Measurements from ENCODE around the gene PKP2. TPM values are rescaled to one million over a fixed set of nuclear protein-coding genes. Genes with fewer than 3 reads are reported as not detected.

PKP2 gene
- total RNA-seq, 3 donors from 2014 or later: 85.0 to 189 (median 147) TPM

DNA sequence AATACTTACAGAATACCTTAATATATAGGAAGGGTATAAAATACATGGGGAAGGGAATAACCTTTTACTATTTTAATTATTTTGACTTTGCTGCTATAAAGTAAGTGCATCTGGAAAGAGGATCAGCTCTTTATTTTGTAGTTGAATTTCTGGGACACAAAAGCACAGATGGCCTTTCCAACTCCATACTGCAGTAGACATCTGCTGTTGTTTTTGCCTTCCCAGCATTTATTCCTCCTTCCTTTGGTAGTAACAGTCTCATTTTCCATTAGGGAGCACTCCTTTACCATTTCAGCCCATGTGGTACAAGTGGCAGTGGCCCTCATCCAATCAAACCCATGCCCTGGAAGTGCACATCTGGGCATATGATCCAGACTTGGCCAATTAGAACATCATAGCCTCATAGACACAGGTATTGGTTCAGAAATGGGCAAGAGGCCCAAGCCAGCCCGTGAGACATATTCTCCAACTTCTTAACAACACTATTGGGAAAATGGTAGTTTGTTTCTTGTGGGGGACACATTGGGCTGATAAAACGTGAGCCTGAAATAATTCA is 76.1 kb downstream of the PKP2 start:
- Histone ChIP-seq H3K36me3 (ENCODE audit: low read depth) (peaks cover 10% of the 10 kb centered on the region), H3K4me1 (ENCODE audit: low read depth) (no peaks in the 10 kb centered on the region), H3K9me3 (no peaks in the 10 kb centered on the region), H3K4me3 (no peak overlapping the region)
- TF ChIP-seq, protein P1, sequence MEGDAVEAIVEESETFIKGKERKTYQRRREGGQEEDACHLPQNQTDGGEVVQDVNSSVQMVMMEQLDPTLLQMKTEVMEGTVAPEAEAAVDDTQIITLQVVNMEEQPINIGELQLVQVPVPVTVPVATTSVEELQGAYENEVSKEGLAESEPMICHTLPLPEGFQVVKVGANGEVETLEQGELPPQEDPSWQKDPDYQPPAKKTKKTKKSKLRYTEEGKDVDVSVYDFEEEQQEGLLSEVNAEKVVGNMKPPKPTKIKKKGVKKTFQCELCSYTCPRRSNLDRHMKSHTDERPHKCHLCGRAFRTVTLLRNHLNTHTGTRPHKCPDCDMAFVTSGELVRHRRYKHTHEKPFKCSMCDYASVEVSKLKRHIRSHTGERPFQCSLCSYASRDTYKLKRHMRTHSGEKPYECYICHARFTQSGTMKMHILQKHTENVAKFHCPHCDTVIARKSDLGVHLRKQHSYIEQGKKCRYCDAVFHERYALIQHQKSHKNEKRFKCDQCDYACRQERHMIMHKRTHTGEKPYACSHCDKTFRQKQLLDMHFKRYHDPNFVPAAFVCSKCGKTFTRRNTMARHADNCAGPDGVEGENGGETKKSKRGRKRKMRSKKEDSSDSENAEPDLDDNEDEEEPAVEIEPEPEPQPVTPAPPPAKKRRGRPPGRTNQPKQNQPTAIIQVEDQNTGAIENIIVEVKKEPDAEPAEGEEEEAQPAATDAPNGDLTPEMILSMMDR (IDR thresholded peaks at IDR 0.05): no peak
- no peak for DNase-seq
- intact Hi-C loops (cut with DNase I, micrococcal nuclease): no loop called here
- ATAC-seq: no peak

DNA sequence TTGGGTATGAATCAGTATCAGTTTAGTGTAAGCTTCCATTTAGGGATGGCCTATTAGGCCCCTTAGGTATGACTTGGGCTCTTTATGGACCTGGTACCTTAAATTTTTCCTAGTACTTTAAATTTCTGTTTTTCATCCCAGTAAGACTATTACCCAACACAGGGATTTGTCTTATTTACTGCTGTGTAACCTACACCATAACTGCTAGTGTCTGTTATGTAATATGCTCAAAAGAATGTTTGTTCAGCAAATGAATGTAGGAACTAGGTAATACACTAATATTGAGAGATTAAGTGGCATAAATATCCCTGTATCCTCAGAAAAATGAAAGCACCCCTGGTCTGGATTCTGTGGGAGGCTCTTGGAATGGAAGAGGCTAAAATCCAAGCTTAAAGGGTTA is 77.2 kb downstream of the PKP2 start:
- TF ChIP-seq, protein P1 (IDR thresholded peaks at IDR 0.05): no peak
- Histone ChIP-seq H3K36me3 (ENCODE audit: low read depth) (peaks cover 10% of the 10 kb centered on the region), H3K9me3 (no peaks in the 10 kb centered on the region), H3K4me1 (ENCODE audit: low read depth) (no peaks in the 10 kb centered on the region), H3K4me3 (no peak overlapping the region)
- no peak for DNase-seq
- ATAC-seq: no peak
- intact Hi-C loops (cut with DNase I, micrococcal nuclease): no loop called here

GRCh38 chr12:32811686-32812392 is 84.7 kb downstream of the PKP2 start:
- Histone ChIP-seq H3K36me3 (ENCODE audit: low read depth) (peaks cover 4% of the 10 kb centered on the region), H3K9me3 (no peaks in the 10 kb centered on the region), H3K4me1 (ENCODE audit: low read depth) (no peaks in the 10 kb centered on the region), H3K4me3 (no peak overlapping the region)
- DNase-seq: no peak
- intact Hi-C loops (cut with DNase I, micrococcal nuclease): no loop called here
- TF ChIP-seq, protein P1 (IDR thresholded peaks at IDR 0.05): no peak
- no peak for ATAC-seq

- Histone ChIP-seq H3K4me3 (no peak overlapping the region), H3K9me3 (no peaks in the 10 kb centered on the region), H3K4me1 (ENCODE audit: low read depth) (no peaks in the 10 kb centered on the region), H3K36me3 (ENCODE audit: low read depth) (peaks cover 4% of the 10 kb centered on the region)
- intact Hi-C loops (cut with DNase I, micrococcal nuclease): no loop called here
- DNase-seq (no peak), ATAC-seq (no peak)
- TF ChIP-seq, protein P1 (IDR thresholded peaks at IDR 0.05): no peak
Observed at GRCh38 chr12:32809846-32810245, 86.7 kb downstream of the PKP2 start.

- H3K4me1 ChIP-seq (ENCODE audit: low read depth): no peaks in the 10 kb centered on the region
- ATAC-seq: no peak
Observed at GRCh38 chr12:32809196-32809595, 87.4 kb downstream of the PKP2 start.

More at GRCh38 chr12:32809196-32809595, 87.4 kb downstream of the PKP2 start:
- DNase-seq: no peak
- Histone ChIP-seq H3K36me3 (ENCODE audit: low read depth) (peaks cover 4% of the 10 kb centered on the region), H3K4me3 (no peak overlapping the region), H3K9me3 (no peaks in the 10 kb centered on the region)
- TF ChIP-seq, protein P1 (IDR thresholded peaks at IDR 0.05): no peak
- intact Hi-C loops (cut with DNase I, micrococcal nuclease): no loop called here

Data from mucosa of descending colon (tissue), 3 donors.